Aorta (tissue), 5 donors: ENCODE results near the gene RNF112. TPM values are rescaled to one million over a fixed set of nuclear protein-coding genes. Genes with fewer than 3 reads are reported as not detected.

ENCODE experiments used
- ATAC-seq: fragments of 200-7000 bp; cut with Tn5 transposase; one replicate; pipeline ENCODE4 v1.9.1; 2022; ENCODE audit warnings: moderate library complexity; ENCODE audit not compliant: low FRiP score
- DNase-seq, 2 donors: peaks; one replicate each; pipeline ENCODE4 v3.0.0-alpha.2; 2020
- H3K27ac ChIP-seq, 2 donors: one replicate each; pipeline ENCODE4 v1.5.1; 2013; ENCODE audit warnings: low read length in 2 of 2, mild to moderate bottlenecking in 2 of 2, moderate library complexity in 2 of 2, control low read depth in 1 of 2, inconsistent platforms in 1 of 2, low read depth in 1 of 2
- H3K27me3 ChIP-seq, 2 donors: one replicate each; pipeline ENCODE4 v1.6.1; 2013; ENCODE audit warnings: control low read depth in 1 of 2, low read length in 1 of 2, mild to moderate bottlenecking in 1 of 2, moderate library complexity in 1 of 2; ENCODE audit not compliant: insufficient read depth in 2 of 2, control insufficient read depth in 1 of 2
- H3K36me3 ChIP-seq, 2 donors: one replicate each; pipeline ENCODE4 v1.6.1; 2013; ENCODE audit warnings: control low read depth in 1 of 2, low read length in 1 of 2, mild to moderate bottlenecking in 1 of 2; ENCODE audit not compliant: insufficient read depth in 2 of 2, control insufficient read depth in 1 of 2
- H3K4me1 ChIP-seq, 2 donors: one replicate each; pipeline ENCODE4 v1.6.1; 2013; ENCODE audit warnings: low read length in 2 of 2, control low read depth in 1 of 2, mild to moderate bottlenecking in 1 of 2, moderate library complexity in 1 of 2; ENCODE audit not compliant: insufficient read depth in 2 of 2, control insufficient read depth in 1 of 2
- H3K4me3 ChIP-seq, 2 donors: one replicate each; pipeline ENCODE4 v1.5.1; 2013; ENCODE audit warnings: low read length in 2 of 2, control low read depth in 1 of 2, mild to moderate bottlenecking in 1 of 2
- H3K9me3 ChIP-seq: one replicate; pipeline ENCODE4 v1.6.1; 2013; ENCODE audit warnings: mild to moderate bottlenecking, low read length; ENCODE audit not compliant: control insufficient read depth
- WGBS, 2 donors: extraction: QIAGEN DNeasy Blood & Tissue Kit; methylation state at CpG; one replicate each; pipeline ENCODE4 v1.1.7; 2013; 5-methylcytosine and 5-hydroxymethylcytosine counted together
- intact Hi-C, 2 donors: fragments of 100-400 bp; cut with DNase I; formaldehyde crosslinking; loops; one replicate each; pipeline versions ENCODE4 v1.14.2 to v1.15.0; 2022
- polyA plus RNA-seq, 2 donors: library from polyadenylated mRNA; stranded (reverse); fragments of 200-250 nt; gene quantifications; one replicate each; pipeline ENCODE4 v1.2.3, GENCODE V29; 2013
- total RNA-seq, 2 donors: library from RNA; stranded (reverse); fragmentation: NEBNext Ultra II Directional; extraction: Animal tissue kit (Norgen Biotek cat#: 25700); gene quantifications; one replicate each; pipeline ENCODE4 v1.2.1, GENCODE V29; 2021
- donor health status: healthy with polysubstance abuse.
- donor health status: Bipolar disorder and iron deficiency.
- donor health status: DM: no; HTN: no; CAD: no.
- donor health status: DM: no; HTN: no; CAD: no.
- donor health status: DM: yes; HTN: yes; CAD: no.

Gene RNF112
- total and polyA plus RNA-seq, 4 donors: 5.1 to 9.9 (median 6.5) TPM

DNA sequence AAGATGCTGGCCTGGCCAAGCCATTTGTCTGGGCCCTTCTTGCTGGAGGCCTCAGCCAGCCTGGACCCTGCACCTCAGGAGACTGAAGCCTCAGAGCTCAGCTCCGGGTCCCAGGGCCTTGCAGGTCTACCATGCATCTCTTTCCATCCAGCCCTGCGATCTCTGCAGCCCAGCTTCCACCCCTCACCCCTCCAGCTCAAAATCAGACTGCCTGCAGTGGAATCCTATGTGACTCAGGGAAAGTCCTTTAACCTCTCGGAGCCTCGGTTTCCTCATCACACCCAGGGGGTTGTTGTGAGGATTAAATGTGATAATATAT lies 45.6 kb upstream of the RNF112 start:
- Histone ChIP-seq H3K4me3 (no peak overlapping the region), H3K27ac (no peak overlapping the region), H3K36me3 (no peaks in the 10 kb centered on the region), H3K4me1 (no peaks in the 10 kb centered on the region), H3K27me3 (no peaks in the 10 kb centered on the region), H3K9me3 (no peaks in the 10 kb centered on the region)
- WGBS, 2 donors: 84 to 91% methylated on average over 4 of the region's 4 CpGs
- ATAC-seq: no peak
- intact Hi-C loops: loop anchor here (5.0 to 10.0 kb wide), 4 partner anchors 37 to 299 kb away; partner anchors contain the start of gene ALDH3A2 (in 1 of the 2)
- no peak for DNase-seq

DNA sequence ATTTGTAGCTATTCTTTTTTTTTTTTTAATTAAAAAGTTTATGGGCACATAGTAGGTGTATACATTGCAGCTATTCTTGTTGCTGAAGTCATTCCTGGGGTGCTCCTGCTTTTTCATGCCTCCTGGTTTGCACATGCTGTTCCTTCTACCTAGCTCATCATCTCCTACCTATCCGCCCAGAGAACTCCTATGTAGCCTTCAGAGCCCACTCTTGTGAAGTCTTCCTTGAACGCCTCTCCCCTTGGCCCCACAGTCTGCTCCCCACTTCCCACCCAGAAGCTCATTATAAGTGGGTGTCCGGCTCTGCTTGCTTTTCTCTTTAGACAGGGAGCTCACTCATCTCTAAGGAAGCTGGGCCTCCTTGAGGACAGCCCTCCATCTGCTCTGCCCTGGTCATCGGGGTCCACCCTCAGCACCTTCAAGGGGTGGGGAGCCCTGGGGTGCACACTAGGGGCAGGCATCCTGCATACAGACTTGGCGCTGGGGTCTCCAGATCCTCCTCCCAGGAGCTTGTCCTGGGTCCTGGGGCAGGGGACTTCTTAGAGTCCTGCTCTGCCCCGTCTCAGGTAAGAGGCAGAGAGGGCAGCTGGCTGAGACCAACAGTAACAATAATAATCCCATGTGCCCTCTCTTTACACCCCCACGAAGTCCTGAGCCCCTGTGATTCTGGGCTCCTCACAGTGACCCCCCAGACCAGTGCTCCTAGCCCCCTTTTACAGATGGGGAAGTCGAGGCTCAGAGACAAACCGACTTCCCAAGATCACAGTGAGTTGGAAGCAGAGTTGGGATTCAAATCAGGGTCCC lies 45.0 kb upstream of the RNF112 start:
- Histone ChIP-seq H3K9me3 (no peaks in the 10 kb centered on the region), H3K27me3 (no peaks in the 10 kb centered on the region), H3K4me1 (no peaks in the 10 kb centered on the region), H3K4me3 (no peak overlapping the region), H3K27ac (no peak overlapping the region), H3K36me3 (no peaks in the 10 kb centered on the region)
- WGBS, 2 donors: 90 to 91% methylated on average over 9 of the region's 9 CpGs
- intact Hi-C loops: loop anchor here (5.0 to 10.0 kb wide), 4 partner anchors 36 to 299 kb away; partner anchors contain the start of gene ALDH3A2 (in 1 of the 2)
- peak; percentile 17 to 69 for DNase-seq
- no peak for ATAC-seq

- no peak overlapping the region for H3K27ac ChIP-seq
- intact Hi-C loops: loop anchor here (5.0 to 10.0 kb wide), 4 partner anchors 36 to 298 kb away; partner anchors contain the start of gene ALDH3A2 (in 1 of the 2)
- H3K9me3 ChIP-seq: no peaks in the 10 kb centered on the region
- no peaks in the 10 kb centered on the region for H3K27me3 ChIP-seq
- WGBS, 2 donors: 92% methylated on average over 5 of the region's 5 CpGs
- H3K4me3 ChIP-seq: no peak overlapping the region
- DNase-seq (peak in 1 of 2 donors; percentile 57), ATAC-seq (no peak)
- no peaks in the 10 kb centered on the region for H3K4me1 ChIP-seq
- H3K36me3 ChIP-seq: no peaks in the 10 kb centered on the region
Measured at GRCh38 chr17:19366637-19366972, 44.4 kb upstream of the RNF112 start.

GRCh38 chr17:19368229-19368628 lies 42.8 kb upstream of the RNF112 start:
- H3K9me3 ChIP-seq: no peaks in the 10 kb centered on the region
- no peak for ATAC-seq
- H3K36me3 ChIP-seq: no peaks in the 10 kb centered on the region
- no peaks in the 10 kb centered on the region for H3K4me1 ChIP-seq
- no peak overlapping the region for H3K27ac ChIP-seq
- DNase-seq: peak in 1 of 2 donors; percentile 41
- no peaks in the 10 kb centered on the region for H3K27me3 ChIP-seq
- H3K4me3 ChIP-seq: no peak overlapping the region
- 69 to 72% methylated on average over 4 of the region's 4 CpGs for WGBS, 2 donors
- intact Hi-C loops: loop anchor here (5.0 to 10.0 kb wide), 4 partner anchors 34 to 297 kb away; partner anchors contain the start of gene ALDH3A2 (in 1 of the 2)

- peak in 1 of 2 donors; percentile 61 for DNase-seq
- ATAC-seq: no peak
- Histone ChIP-seq H3K27me3 (no peaks in the 10 kb centered on the region), H3K36me3 (no peaks in the 10 kb centered on the region), H3K4me1 (no peaks in the 10 kb centered on the region), H3K4me3 (no peak overlapping the region), H3K27ac (no peak overlapping the region), H3K9me3 (no peaks in the 10 kb centered on the region)
- WGBS, 2 donors: 92 to 93% methylated on average over 16 of the region's 16 CpGs
- intact Hi-C loops: loop anchor here (5.0 to 10.0 kb wide), 4 partner anchors 33 to 296 kb away; partner anchors contain the start of gene ALDH3A2 (in 1 of the 2)
Measured at GRCh38 chr17:19369107-19369778, 41.8 kb upstream of the RNF112 start.

GRCh38 chr17:19369846-19370492 lies 41.1 kb upstream of the RNF112 start:
- no peaks in the 10 kb centered on the region for H3K36me3 ChIP-seq
- no peaks in the 10 kb centered on the region for H3K4me1 ChIP-seq
- H3K27me3 ChIP-seq: no peaks in the 10 kb centered on the region
- DNase-seq (peak in 1 of 2 donors; percentile 71), ATAC-seq (no peak)
- no peak overlapping the region for H3K27ac ChIP-seq
- 85 to 86% methylated on average over 12 of the region's 12 CpGs for WGBS, 2 donors
- no peak overlapping the region for H3K4me3 ChIP-seq
- no peaks in the 10 kb centered on the region for H3K9me3 ChIP-seq
- intact Hi-C loops: loop anchor here (5.0 to 10.0 kb wide), 5 partner anchors 32 to 295 kb away; partner anchors contain the start of gene ALDH3A2 (in 1 of the 2)

DNA sequence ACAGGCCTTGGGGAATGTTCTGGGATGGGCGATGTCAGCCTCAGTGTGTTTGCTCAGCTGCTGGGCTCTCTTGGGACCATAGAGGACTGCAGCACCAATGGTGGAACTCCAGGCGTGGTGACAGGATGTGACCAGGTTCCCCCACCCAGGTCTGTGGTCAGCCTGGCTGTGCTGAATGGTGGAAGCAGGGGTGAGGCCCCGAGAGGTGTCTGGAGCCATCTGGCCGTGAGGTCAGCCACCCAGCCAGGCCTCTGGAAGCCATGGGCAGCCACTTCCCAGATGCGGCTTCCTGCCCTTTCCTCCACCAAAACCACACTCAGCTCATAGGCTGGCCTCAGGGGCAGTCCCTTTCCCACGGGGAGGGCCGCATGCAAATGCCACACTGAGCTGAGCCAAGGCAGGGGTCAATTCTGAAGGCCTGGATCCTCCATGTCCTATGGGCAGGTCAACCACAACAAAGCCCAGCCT lies 40.5 kb upstream of the RNF112 start:
- peak; percentile 34 for ATAC-seq
- no peaks in the 10 kb centered on the region for H3K36me3 ChIP-seq
- intact Hi-C loops: loop anchor here in 1 of 2 donors (5.0 kb wide), 1 partner anchor 37 kb away; no protein-coding TSS in a partner anchor
- no peaks in the 10 kb centered on the region for H3K27me3 ChIP-seq
- H3K4me1 ChIP-seq: no peaks in the 10 kb centered on the region
- DNase-seq: peak; percentile 67 to 73
- 78 to 79% methylated on average over 7 of the region's 7 CpGs for WGBS, 2 donors
- no peak overlapping the region for H3K4me3 ChIP-seq
- no peaks in the 10 kb centered on the region for H3K9me3 ChIP-seq
- no peak overlapping the region for H3K27ac ChIP-seq

DNA sequence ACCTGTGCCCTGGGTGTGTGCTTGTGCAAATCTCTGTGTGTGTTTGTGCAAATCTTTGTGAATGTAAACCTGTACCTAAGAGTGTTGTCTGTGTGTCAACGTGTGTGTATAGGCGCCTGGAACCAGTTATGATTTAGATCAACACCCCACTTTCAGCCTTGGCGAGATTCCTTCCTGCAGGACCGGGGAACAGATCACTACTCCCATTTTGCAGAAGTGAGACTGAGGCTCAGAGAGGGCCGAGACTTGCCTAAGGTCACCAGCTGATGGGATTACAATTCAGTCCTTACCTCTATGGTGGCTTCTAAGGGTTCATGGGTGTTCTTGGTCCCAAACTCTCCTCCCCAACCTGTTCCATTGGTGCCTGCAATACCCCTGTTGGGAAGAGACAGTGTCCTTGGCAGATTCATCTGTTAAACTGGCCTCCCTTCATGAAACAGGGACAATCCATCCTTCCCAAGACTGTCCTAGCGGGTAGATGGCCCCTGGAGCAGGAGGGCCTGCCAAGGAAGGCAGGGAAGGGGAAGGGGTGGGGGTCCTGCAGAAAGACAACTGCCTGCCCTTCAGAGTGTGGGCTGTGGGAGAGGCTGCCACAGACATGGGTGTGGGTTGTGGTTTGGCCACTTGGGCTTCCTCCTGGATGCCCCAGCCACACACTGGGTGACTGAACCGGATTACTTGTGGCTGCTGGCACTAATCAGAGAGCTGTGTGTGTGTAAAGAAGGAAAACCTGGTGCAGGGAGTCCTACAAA lies 39.6 kb upstream of the RNF112 start:
- peak in 1 of 2 donors; percentile 41 for DNase-seq

More for the DNA sequence above, 39.6 kb upstream of the RNF112 start:
- Histone ChIP-seq H3K36me3 (no peaks in the 10 kb centered on the region), H3K27me3 (no peaks in the 10 kb centered on the region), H3K9me3 (no peaks in the 10 kb centered on the region), H3K4me3 (no peak overlapping the region), H3K27ac (no peak overlapping the region), H3K4me1 (no peaks in the 10 kb centered on the region)
- intact Hi-C loops: loop anchor here in 1 of 2 donors (5.0 kb wide), 1 partner anchor 36 kb away; no protein-coding TSS in a partner anchor
- WGBS, 2 donors: 91 to 93% methylated on average over 7 of the region's 7 CpGs
- no peak for ATAC-seq
